ENCODE data around the gene UGT3A2.
"Not testable (repeated sequence)": the region's sequence is repeated elsewhere in the genome, so short reads cannot be mapped to it uniquely, and the experiment has no call there.

UGT3A2 gene

DNA sequence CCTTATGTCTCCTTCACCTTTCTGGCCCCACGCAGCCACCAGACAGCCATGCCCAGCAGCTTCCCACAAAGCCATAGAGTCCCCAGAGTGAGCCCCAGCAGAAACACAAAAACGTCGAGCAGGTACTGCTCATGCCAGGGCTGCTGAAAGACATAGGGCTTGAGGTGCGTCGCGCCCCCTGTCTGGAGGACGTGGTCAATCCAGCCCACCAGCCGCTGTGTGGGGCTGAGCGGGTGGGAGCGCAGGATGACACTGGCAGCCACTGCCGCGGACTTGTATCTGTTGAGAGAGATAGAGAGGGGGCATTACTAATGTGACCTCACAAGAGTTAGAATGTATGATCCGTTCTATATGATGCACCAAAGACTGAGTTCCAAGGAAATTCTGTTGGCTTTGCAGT lies 31.0 kb downstream of the UGT3A2 start:
- no peak for ATAC-seq
- TF ChIP-seq ESRRG (CRISPR knock-in tag; IDR thresholded peaks at IDR 0.05) (no peak), PPARA (CRISPR knock-in tag; IDR thresholded peaks at IDR 0.05; ENCODE audit: borderline replicate concordance) (no peak), ZFP3 (CRISPR knock-in tag; IDR thresholded peaks at IDR 0.05) (no peak), ZFP30 (CRISPR knock-in tag; IDR thresholded peaks at IDR 0.05) (no peak), GLIS3 (CRISPR knock-in tag; IDR thresholded peaks at IDR 0.05) (no peak), ZNF565 (CRISPR knock-in tag; conservative IDR thresholded peaks at IDR 0.05; ENCODE audit: low read depth) (no peak)
- TF ChIP-seq, protein P1, sequence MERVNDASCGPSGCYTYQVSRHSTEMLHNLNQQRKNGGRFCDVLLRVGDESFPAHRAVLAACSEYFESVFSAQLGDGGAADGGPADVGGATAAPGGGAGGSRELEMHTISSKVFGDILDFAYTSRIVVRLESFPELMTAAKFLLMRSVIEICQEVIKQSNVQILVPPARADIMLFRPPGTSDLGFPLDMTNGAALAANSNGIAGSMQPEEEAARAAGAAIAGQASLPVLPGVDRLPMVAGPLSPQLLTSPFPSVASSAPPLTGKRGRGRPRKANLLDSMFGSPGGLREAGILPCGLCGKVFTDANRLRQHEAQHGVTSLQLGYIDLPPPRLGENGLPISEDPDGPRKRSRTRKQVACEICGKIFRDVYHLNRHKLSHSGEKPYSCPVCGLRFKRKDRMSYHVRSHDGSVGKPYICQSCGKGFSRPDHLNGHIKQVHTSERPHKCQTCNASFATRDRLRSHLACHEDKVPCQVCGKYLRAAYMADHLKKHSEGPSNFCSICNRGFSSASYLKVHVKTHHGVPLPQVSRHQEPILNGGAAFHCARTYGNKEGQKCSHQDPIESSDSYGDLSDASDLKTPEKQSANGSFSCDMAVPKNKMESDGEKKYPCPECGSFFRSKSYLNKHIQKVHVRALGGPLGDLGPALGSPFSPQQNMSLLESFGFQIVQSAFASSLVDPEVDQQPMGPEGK (CRISPR knock-in tag; IDR thresholded peaks at IDR 0.05; ENCODE audit: borderline replicate concordance): no peak

DNA sequence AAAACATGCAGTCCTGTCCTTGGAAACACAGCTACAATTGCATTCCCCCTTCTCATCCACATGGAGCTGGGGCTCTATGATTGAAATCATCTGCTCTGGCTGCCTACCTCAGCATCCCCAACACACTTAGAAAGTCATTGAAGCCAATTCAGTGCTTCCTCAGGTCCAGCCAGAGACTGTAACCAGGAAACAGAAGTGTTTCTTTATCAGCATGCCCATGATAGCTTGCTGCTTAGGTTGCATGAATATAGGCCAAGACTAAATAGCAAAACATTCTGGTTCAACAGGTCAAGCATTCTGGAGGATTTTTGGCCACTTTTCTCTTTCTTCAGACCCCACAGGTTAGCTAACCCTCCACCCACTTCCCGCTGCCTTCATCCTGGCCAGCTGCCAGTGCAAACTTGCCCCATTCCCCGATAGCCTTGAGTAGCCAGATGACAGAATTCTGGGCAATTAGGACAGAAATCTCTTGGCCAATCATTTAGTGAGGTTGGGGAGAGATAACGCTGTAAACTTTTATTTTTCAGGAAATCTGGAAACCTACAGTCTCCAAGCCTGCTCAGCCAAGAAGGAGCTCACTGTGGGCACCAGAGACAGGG lies 32.0 kb downstream of the UGT3A2 start:
- ATAC-seq: not testable (repeated sequence)

DNA sequence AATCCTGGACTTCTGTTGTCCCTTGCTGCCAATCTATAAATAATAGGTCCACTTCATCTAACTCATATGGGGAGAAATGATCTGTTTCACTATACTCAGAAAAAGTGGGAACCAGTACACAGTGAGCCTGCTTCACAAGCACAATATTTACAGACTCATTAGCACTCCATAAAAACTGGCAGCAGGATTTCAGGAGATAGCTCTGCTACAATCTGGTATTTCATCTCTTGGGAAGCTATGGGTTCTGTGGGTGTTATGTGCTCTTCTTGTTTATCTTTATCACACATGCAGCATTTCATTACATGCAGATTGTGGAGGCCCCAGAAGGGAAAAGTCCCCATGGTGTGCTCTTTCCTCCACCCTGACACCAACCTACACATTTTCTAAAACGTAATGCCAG lies 33.2 kb downstream of the UGT3A2 start:
- TF ChIP-seq GLIS3 (CRISPR knock-in tag; IDR thresholded peaks at IDR 0.05) (no peak), ZNF70 (CRISPR knock-in tag; IDR thresholded peaks at IDR 0.05) (no peak), ZFP3 (CRISPR knock-in tag; IDR thresholded peaks at IDR 0.05) (no peak), ZFP30 (CRISPR knock-in tag; IDR thresholded peaks at IDR 0.05) (no peak), BACH2 (CRISPR knock-in tag; IDR thresholded peaks at IDR 0.05; ENCODE audit: borderline replicate concordance) (no peak), ESRRG (CRISPR knock-in tag; IDR thresholded peaks at IDR 0.05) (no peak), OSR1 (CRISPR knock-in tag; IDR thresholded peaks at IDR 0.05) (no peak), ARNTL (CRISPR knock-in tag; IDR thresholded peaks at IDR 0.05; ENCODE audit: borderline replicate concordance, low read depth) (no peak), RARB (CRISPR knock-in tag; IDR thresholded peaks at IDR 0.05) (no peak), TOX (CRISPR knock-in tag; IDR thresholded peaks at IDR 0.05; ENCODE audit: borderline replicate concordance) (no peak), ZNF565 (CRISPR knock-in tag; conservative IDR thresholded peaks at IDR 0.05; ENCODE audit: low read depth) (no peak), ZNF8 (CRISPR knock-in tag; IDR thresholded peaks at IDR 0.05) (no peak), PPARA (CRISPR knock-in tag; IDR thresholded peaks at IDR 0.05; ENCODE audit: borderline replicate concordance) (no peak), TCF4 (CRISPR knock-in tag; IDR thresholded peaks at IDR 0.05; ENCODE audit: borderline replicate concordance) (no peak), ZC3H10 (CRISPR knock-in tag; IDR thresholded peaks at IDR 0.05) (no peak)
- TF ChIP-seq, protein P2, sequence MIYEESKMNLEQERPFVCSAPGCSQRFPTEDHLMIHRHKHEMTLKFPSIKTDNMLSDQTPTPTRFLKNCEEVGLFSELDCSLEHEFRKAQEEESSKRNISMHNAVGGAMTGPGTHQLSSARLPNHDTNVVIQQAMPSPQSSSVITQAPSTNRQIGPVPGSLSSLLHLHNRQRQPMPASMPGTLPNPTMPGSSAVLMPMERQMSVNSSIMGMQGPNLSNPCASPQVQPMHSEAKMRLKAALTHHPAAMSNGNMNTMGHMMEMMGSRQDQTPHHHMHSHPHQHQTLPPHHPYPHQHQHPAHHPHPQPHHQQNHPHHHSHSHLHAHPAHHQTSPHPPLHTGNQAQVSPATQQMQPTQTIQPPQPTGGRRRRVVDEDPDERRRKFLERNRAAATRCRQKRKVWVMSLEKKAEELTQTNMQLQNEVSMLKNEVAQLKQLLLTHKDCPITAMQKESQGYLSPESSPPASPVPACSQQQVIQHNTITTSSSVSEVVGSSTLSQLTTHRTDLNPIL (CRISPR knock-in tag; IDR thresholded peaks at IDR 0.05; ENCODE audit: low read depth): no peak
- TF ChIP-seq, protein P3, sequence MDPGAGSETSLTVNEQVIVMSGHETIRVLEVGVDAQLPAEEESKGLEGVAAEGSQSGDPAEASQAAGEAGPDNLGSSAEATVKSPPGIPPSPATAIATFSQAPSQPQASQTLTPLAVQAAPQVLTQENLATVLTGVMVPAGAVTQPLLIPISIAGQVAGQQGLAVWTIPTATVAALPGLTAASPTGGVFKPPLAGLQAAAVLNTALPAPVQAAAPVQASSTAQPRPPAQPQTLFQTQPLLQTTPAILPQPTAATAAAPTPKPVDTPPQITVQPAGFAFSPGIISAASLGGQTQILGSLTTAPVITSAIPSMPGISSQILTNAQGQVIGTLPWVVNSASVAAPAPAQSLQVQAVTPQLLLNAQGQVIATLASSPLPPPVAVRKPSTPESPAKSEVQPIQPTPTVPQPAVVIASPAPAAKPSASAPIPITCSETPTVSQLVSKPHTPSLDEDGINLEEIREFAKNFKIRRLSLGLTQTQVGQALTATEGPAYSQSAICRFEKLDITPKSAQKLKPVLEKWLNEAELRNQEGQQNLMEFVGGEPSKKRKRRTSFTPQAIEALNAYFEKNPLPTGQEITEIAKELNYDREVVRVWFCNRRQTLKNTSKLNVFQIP (CRISPR knock-in tag; IDR thresholded peaks at IDR 0.05; ENCODE audit: borderline replicate concordance, low read depth): no peak
- TF ChIP-seq, protein P4, sequence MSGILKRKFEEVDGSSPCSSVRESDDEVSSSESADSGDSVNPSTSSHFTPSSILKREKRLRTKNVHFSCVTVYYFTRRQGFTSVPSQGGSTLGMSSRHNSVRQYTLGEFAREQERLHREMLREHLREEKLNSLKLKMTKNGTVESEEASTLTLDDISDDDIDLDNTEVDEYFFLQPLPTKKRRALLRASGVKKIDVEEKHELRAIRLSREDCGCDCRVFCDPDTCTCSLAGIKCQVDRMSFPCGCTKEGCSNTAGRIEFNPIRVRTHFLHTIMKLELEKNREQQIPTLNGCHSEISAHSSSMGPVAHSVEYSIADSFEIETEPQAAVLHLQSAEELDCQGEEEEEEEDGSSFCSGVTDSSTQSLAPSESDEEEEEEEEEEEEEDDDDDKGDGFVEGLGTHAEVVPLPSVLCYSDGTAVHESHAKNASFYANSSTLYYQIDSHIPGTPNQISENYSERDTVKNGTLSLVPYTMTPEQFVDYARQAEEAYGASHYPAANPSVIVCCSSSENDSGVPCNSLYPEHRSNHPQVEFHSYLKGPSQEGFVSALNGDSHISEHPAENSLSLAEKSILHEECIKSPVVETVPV (CRISPR knock-in tag; IDR thresholded peaks at IDR 0.05): no peak
- TF ChIP-seq, protein P5, sequence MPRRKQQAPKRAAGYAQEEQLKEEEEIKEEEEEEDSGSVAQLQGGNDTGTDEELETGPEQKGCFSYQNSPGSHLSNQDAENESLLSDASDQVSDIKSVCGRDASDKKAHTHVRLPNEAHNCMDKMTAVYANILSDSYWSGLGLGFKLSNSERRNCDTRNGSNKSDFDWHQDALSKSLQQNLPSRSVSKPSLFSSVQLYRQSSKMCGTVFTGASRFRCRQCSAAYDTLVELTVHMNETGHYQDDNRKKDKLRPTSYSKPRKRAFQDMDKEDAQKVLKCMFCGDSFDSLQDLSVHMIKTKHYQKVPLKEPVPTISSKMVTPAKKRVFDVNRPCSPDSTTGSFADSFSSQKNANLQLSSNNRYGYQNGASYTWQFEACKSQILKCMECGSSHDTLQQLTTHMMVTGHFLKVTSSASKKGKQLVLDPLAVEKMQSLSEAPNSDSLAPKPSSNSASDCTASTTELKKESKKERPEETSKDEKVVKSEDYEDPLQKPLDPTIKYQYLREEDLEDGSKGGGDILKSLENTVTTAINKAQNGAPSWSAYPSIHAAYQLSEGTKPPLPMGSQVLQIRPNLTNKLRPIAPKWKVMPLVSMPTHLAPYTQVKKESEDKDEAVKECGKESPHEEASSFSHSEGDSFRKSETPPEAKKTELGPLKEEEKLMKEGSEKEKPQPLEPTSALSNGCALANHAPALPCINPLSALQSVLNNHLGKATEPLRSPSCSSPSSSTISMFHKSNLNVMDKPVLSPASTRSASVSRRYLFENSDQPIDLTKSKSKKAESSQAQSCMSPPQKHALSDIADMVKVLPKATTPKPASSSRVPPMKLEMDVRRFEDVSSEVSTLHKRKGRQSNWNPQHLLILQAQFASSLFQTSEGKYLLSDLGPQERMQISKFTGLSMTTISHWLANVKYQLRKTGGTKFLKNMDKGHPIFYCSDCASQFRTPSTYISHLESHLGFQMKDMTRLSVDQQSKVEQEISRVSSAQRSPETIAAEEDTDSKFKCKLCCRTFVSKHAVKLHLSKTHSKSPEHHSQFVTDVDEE (CRISPR knock-in tag; IDR thresholded peaks at IDR 0.05): no peak
- TF ChIP-seq, protein P1 (CRISPR knock-in tag; IDR thresholded peaks at IDR 0.05; ENCODE audit: borderline replicate concordance): no peak
- ATAC-seq: no peak

Data from SK-N-SH treated with all-trans-retinoic acid at 6 μM for 48 hours (cell line).